Measurements from ENCODE around the gene VKORC1L1. TPM values are rescaled to one million over a fixed set of nuclear protein-coding genes. Genes with fewer than 3 reads are reported as not detected.

The VKORC1L1 gene
- total RNA-seq, 4 donors from 2014 or later: 16.0 to 25.8 (median 22.2) TPM

GRCh38 chr7:65902306-65902705 is 29.4 kb downstream of the VKORC1L1 start:
- in situ Hi-C loops (cut with MboI; ENCODE audit: low pct_ligation_motif_present in 1 of 4, low pct_unique_long_range_greater_than_20kb in 1 of 4, low sequenced_read_pairs in 3 of 4): no loop called here
- Histone ChIP-seq H3K27me3 (no peaks in the 10 kb centered on the region), H3K4me3 (no peak overlapping the region), H3K9me3 (peaks cover 0 to 6% of the 10 kb centered on the region in 2 donors), H3K27ac (no peak overlapping the region), H3K4me1 (no peaks in the 10 kb centered on the region), H3K36me3 (no peaks in the 10 kb centered on the region)
- TF ChIP-seq, protein P1, sequence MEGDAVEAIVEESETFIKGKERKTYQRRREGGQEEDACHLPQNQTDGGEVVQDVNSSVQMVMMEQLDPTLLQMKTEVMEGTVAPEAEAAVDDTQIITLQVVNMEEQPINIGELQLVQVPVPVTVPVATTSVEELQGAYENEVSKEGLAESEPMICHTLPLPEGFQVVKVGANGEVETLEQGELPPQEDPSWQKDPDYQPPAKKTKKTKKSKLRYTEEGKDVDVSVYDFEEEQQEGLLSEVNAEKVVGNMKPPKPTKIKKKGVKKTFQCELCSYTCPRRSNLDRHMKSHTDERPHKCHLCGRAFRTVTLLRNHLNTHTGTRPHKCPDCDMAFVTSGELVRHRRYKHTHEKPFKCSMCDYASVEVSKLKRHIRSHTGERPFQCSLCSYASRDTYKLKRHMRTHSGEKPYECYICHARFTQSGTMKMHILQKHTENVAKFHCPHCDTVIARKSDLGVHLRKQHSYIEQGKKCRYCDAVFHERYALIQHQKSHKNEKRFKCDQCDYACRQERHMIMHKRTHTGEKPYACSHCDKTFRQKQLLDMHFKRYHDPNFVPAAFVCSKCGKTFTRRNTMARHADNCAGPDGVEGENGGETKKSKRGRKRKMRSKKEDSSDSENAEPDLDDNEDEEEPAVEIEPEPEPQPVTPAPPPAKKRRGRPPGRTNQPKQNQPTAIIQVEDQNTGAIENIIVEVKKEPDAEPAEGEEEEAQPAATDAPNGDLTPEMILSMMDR (IDR thresholded peaks at IDR 0.05): no peak
- TF ChIP-seq POLR2AphosphoS5 (IDR thresholded peaks at IDR 0.05) (no peak), EP300 (IDR thresholded peaks at IDR 0.05; ENCODE audit: low read depth) (no peak), POLR2A (IDR thresholded peaks at IDR 0.05) (no peak)
- DNase-seq: no peak
- intact Hi-C loops (cut with DNase I; ENCODE audit: low total_unique reads): loop anchor here (10.0 kb wide), 1 partner anchor 838 kb away; no protein-coding TSS in a partner anchor

GRCh38 chr7:65907501-65908198 is 34.8 kb downstream of the VKORC1L1 start:
- TF ChIP-seq, protein P1 (IDR thresholded peaks at IDR 0.05): no peak
- TF ChIP-seq POLR2AphosphoS5 (IDR thresholded peaks at IDR 0.05) (no peak), POLR2A (IDR thresholded peaks at IDR 0.05) (no peak), EP300 (IDR thresholded peaks at IDR 0.05; ENCODE audit: low read depth) (no peak)
- H3K36me3 ChIP-seq: no peaks in the 10 kb centered on the region
- no peaks in the 10 kb centered on the region for H3K4me1 ChIP-seq
- 75 to 79% methylated on average over 6 of the region's 6 CpGs for WGBS, 2 donors (ENCODE audit: low coverage in 1 of 2)
- no peak overlapping the region for H3K27ac ChIP-seq
- H3K27me3 ChIP-seq: no peaks in the 10 kb centered on the region
- intact Hi-C loops (cut with DNase I; ENCODE audit: low total_unique reads): loop anchor here (10.0 kb wide), 1 partner anchor 843 kb away; no protein-coding TSS in a partner anchor
- no peak for DNase-seq
- no peaks in the 10 kb centered on the region for H3K9me3 ChIP-seq
- in situ Hi-C loops (cut with MboI; ENCODE audit: low pct_ligation_motif_present in 1 of 4, low pct_unique_long_range_greater_than_20kb in 1 of 4, low sequenced_read_pairs in 3 of 4): no loop called here
- H3K4me3 ChIP-seq: no peak overlapping the region

DNA sequence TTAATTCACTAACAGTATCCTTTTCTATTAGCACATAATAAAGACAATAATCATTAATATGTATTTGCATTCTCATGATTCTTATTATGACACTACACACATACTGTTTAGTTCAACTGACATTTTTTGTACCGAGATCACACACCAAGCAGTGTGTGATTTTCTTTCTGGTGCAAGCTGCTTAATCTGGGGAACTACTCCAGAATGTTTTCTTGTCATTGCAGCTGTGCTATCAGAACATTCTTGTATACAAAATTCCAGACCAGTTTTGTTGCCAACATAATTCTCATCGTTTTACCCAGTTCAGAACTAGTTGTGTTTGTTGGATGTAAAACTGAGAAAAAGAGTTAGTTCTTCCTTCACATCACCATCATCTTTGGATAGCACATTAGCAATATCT is 37.4 kb downstream of the VKORC1L1 start:
- 41 to 45% methylated on average over 2 of the region's 2 CpGs for WGBS, 2 donors (ENCODE audit: low coverage in 1 of 2)
- Histone ChIP-seq H3K27me3 (no peaks in the 10 kb centered on the region), H3K9me3 (no peaks in the 10 kb centered on the region), H3K27ac (no peak overlapping the region), H3K4me1 (no peaks in the 10 kb centered on the region), H3K36me3 (no peaks in the 10 kb centered on the region), H3K4me3 (no peak overlapping the region)
- intact Hi-C loops (cut with DNase I; ENCODE audit: low total_unique reads) (no loop called here), in situ Hi-C loops (cut with MboI; ENCODE audit: low pct_ligation_motif_present in 1 of 4, low pct_unique_long_range_greater_than_20kb in 1 of 4, low sequenced_read_pairs in 3 of 4) (no loop called here)
- DNase-seq: no peak
- TF ChIP-seq POLR2A (IDR thresholded peaks at IDR 0.05) (no peak), POLR2AphosphoS5 (IDR thresholded peaks at IDR 0.05) (no peak), EP300 (IDR thresholded peaks at IDR 0.05; ENCODE audit: low read depth) (no peak)
- TF ChIP-seq, protein P1 (IDR thresholded peaks at IDR 0.05): no peak

- 93 to 96% methylated on average over 7 of the region's 7 CpGs for WGBS, 2 donors (ENCODE audit: low coverage in 1 of 2)
These were observed 39.4 kb downstream of the VKORC1L1 start for GRCh38 chr7:65912237-65912636.

More at GRCh38 chr7:65912237-65912636, 39.4 kb downstream of the VKORC1L1 start:
- Histone ChIP-seq H3K4me3 (no peak overlapping the region), H3K27ac (no peak overlapping the region), H3K27me3 (no peaks in the 10 kb centered on the region), H3K9me3 (no peaks in the 10 kb centered on the region), H3K4me1 (no peaks in the 10 kb centered on the region), H3K36me3 (no peaks in the 10 kb centered on the region)
- TF ChIP-seq, protein P1 (IDR thresholded peaks at IDR 0.05): no peak
- TF ChIP-seq POLR2A (IDR thresholded peaks at IDR 0.05) (no peak), POLR2AphosphoS5 (IDR thresholded peaks at IDR 0.05) (no peak), EP300 (IDR thresholded peaks at IDR 0.05; ENCODE audit: low read depth) (no peak)
- no peak for DNase-seq
- in situ Hi-C loops (cut with MboI; ENCODE audit: low pct_ligation_motif_present in 1 of 4, low pct_unique_long_range_greater_than_20kb in 1 of 4, low sequenced_read_pairs in 3 of 4) (no loop called here), intact Hi-C loops (cut with DNase I; ENCODE audit: low total_unique reads) (no loop called here)
